Measurements from ENCODE around the gene SIPA1L3.
"Not testable (repeated sequence)": the region's sequence is repeated elsewhere in the genome, so short reads cannot be mapped to it uniquely, and the experiment has no call there.

SIPA1L3 gene

DNA sequence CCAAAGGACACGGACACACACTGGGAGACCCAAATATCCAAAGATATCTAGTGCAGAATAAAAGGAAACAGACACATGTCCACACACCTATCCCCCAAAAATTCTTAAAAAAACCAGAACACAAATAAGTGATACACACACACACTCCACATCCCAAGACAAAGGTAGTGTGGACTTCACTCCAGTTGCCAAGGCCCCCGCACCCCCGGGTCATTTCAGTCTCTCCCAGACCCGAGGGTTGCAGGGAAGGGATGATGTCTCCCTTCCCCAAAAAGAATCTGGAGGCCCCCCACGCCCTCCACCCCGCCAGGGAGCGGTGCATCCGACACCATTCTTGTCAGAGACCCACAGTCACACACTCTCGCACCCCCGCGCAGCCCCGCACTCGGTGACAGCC, 316.6 kb downstream of the SIPA1L3 start:
- no peak for DNase-seq

DNA sequence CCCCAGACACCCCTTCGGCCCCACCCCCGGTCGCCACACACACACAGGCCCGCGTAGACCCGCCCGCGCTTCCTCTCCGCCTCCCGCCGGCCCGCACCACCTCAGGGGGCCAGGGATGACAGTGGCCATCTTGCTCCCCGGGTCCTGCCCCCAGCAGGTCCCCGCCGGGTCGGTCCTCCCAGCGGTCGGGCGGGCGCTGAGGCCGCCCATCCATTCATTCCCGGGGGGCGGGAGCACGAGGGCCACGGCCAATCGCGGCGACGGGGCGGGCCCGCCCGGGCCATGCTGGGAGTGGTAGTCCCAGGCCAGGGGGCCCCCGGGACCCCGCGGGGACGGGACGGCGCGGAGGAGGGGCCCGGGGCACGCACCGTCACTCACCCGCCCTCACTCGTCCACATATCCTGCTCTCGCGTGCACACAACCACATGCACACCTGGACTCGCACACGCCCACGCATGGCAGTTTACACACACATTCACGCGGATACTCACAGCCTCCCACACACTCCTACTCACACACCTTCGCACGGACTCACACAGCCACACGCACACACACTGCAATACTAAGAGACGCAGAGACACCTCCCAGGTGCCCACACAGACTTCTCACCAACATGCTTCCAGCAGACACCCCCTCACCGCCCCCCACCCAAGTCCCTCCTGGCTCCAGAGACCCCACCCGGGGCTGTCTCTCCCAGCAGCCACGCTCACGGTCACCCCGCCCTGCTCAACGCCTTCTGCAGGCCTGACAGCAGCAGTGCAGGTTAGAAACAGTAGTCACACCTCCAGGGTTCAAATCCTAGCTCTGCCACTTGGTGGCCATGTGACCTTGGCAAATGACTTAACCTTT, 317.2 kb downstream of the SIPA1L3 start, which contains the start of gene DPF1:
Gene DPF1 (minus strand): TSS at position 209 of the 849 bp plus-strand sequence. CDS start 80 bp downstream, at position 129.
- peak; percentile 86 for DNase-seq

- not testable (repeated sequence) for DNase-seq
Observed at GRCh38 chr19:38224863-38225218, 317.8 kb downstream of the SIPA1L3 start.

DNA sequence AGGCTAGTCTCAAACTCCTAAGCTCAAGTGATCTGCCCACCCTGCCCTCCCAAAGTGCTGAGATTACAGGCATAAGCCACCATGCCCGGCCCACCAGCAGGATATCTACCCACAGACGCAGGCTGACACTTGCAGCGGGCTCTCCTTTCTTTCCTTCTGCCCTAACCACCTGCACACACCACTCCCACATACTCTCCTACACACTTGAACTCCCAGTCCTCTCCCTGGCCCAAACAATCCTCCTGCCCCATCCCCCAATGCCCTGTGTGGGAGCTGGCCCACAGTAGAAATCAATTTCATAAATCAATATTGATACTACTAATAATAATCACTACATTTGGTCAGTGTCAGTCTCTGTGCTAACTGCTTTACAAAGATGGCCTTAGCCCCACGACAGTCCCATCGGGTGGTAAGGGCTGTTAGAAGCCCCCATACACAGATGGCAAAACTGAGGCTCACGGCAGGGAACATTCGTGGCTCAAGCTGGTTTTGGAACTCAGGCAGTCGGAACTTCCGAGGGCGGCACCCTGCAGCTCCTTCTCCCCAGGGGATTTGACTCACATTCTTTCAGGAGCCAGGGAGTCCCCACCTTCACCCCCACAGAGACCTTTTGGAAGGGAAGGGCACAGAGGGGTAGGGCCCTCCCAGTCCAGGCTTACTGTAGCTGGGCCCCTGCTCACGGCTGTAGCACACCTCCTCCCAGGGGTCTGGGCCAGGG, 320.4 kb downstream of the SIPA1L3 start:
- DNase-seq = no peak

DNA sequence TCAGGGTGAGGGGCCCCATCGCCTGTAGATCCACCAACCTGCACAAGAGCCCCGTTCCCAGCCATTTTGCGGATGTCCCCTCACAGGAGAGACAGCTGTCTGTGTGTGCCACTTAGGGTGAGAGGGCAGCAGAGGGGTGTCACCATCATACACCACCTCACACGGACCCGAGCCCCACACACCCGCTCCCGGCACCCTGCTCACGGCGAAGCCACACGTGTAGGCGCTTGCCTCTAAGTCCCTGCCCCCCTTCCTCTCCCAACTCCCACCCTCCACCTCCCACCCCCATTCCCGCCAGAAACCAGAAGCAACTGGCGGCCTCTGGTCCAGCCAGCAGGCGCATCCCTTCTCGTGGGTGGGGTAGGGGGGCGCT, 321.0 kb downstream of the SIPA1L3 start:
- no peak for DNase-seq

DNA sequence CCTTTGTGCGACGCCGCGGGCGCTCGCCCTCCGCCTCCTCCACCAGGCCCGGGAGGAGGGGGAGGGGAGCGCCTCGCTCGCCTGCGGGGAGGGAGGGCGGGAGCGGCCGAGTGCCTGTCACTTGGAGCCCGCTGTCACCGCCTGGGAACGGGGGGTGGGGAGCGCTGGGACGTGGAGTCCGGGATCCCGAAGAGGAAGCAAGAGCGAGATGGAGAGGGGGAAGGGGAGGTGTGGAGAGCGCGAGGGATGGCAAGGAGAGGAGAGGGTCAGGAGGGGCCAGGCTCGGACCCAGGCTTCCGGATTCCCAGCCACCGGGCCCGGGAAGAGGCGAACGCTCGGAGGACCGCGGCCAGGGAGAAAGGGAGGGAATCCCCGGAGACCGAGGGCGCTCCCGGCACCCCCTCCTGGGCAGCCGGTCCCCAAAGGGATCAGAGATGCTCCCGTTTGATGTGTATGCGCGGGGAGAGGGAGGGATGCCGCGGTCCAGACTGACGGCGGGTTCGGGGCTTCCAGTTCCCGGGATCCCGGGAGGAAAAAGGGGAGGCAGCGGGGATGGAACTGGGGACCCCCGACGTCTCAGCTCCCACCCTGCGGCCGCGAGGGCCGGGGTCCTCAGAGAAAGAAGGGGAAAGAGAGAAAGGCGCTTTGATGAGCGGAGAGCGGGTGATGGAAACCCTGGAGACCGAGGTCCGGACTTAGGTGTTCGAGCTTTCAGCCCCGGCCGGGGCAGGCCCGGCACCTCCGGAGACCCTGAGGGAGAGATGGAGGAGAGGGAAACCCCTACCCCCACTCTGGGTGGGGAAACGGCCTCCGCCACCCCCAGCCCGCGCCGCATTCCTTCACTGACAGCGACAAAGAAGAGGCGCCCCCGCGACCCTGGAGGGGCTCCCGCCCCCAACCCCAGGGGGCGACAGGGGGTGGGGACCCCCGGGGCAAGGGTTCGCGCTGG, 321.8 kb downstream of the SIPA1L3 start:
- DNase-seq = no peak

- peak; percentile 78 for DNase-seq
Observed at GRCh38 chr19:38229585-38230073, 322.6 kb downstream of the SIPA1L3 start.

GRCh38 chr19:38230506-38231133, 323.6 kb downstream of the SIPA1L3 start:
- DNase-seq = not testable (repeated sequence)

- DNase-seq = no peak
Observed at GRCh38 chr19:38231918-38232317, 324.9 kb downstream of the SIPA1L3 start.

GRCh38 chr19:38233740-38234251, 326.8 kb downstream of the SIPA1L3 start:
- DNase-seq = peak; percentile 79

GRCh38 chr19:38234615-38235014, 327.6 kb downstream of the SIPA1L3 start:
- no peak for DNase-seq

GRCh38 chr19:38239816-38240215, 332.8 kb downstream of the SIPA1L3 start:
- DNase-seq = peak; percentile 13

DNA sequence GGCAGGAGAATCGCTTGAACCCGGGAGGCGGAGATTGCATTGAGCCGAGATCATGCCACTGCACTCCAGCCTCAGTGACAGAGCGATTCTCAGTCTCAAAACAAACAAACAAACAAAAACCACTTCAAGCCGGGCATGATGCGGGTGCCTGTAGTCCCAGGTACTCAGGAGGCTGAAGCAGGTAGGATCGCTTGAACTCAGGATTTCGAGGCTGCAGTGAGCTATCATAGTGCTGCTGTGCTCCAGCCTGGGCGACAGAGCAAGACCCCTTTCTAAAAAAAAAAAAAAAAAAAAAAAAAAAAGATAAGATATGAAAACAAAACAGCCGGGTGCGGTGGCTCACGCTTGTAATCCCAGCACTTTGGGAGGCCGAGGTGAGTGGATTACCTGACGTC, 336.3 kb downstream of the SIPA1L3 start:
- peak; percentile 10 for DNase-seq

GRCh38 chr19:38245826-38246498, 339.0 kb downstream of the SIPA1L3 start:
- peak; percentile 41 for DNase-seq

DNA sequence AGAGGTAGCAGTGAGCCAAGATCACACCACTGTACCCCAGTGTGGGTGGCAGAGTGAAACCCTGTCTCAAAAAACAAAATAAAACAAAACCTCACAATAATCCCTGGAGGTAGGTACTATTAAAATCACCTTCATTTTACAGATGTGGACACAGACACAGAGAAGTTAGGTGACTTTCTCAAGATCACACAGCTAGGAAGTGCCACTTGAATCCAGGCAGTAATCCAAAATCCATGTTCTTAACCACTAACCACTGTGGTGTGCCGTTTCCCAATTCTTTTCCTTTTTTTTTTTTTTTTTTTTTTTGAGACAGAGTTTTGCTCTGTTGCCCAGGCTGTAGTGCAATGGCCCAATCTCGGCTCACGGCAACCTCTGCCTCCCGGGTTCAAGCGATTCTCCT, 340.1 kb downstream of the SIPA1L3 start:
- DNase-seq = no peak

DNA sequence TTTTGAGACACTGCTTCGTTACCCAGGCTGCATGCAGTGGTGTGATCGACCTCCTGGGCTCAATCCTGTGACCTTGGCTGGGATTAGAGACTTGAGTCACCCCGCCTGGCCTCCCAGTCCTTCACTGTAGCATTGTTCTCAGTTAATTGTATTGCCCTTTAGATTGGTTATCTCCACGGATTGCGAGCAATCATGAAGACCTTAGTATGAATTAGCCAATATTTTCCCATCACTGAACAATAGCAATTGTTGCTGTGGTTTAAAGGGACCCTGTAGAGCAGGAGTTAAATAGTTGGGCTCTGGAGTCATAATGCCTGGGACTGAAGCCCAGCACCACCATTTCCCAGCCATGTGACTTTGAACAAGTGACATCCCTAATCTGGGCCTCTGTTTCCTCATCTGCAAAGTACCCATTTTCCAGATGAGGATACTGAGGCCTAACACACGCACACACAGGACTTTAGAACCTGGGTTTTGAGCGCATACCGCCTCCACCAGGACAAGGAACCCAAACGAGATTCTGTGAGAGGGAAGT, 340.8 kb downstream of the SIPA1L3 start:
- peak; percentile 13 for DNase-seq

DNA sequence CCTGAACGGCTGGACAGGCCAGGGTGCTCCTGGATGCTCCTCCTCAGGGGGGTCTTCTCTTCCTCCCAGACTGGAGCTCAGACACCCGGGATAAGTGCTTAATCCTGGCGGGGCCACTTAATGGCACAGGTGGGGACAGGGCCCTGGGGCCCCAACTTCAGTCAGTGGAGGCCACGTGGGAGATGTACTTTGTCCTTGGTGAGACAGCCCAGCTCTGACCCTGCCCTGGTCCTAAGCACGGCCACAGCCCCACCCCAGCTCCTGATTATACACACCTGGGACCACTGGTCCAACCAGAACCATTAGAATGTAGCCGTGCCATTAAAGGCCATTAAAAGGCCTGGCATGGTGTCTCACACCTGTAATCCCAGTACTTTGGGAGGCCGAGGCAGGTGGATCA, 341.4 kb downstream of the SIPA1L3 start:
- DNase-seq = no peak

DNA sequence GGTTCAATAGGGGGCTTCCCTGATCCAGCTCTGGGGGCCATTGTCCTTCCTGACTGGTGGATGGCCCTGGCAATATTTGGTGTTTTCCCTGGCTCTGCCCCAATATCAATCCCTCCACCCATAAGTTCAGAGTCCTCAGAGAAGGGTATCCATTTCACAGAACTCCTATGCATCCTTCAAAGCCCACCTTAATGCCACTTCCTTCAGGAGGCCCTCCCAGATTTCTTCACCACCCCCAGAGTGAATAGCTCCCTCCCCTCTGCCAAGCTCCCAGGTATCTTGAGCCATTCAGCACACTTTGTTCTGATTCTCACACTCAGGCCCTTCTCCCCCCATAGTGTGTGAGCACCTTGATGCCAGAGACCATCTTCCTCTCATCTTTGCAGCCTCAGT, 343.4 kb downstream of the SIPA1L3 start:
- DNase-seq = peak; percentile 17

DNA sequence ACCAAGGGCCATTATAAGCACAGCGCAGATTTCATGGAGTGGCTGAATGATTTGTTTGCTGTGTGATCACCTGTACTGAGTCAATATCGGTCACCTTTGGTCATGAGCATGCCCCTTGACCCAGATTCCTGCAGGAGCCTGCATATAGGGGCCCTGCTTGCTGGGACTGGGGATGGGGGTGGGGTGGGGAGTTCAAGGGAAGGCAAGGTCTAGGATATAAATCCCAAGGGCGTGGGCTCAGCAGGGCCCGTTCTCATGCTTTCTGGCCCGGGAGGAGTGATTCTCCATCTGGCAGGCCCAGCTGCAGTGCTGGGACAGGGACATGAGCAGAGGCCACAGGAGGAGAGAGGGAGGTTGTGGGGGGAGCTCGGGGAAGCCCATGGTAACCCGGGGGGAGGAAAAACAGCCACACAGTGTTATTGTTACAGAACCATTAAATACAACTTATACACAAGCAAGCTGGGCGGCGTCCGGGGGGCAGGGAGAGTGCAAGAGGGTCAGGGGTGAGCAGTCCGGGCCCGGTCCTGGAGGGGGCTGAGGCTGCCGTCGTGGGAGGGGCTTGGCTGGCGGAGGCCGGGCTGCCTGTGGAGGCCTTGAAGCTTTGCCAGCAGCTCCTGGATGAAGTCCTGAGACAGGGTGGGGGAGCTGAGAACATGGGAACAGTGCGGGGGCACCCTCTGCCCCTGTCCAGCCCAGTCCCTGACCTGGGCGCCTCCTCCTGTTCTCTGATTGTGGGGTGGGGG, 344.0 kb downstream of the SIPA1L3 start:
- DNase-seq = peak; percentile 85

DNA sequence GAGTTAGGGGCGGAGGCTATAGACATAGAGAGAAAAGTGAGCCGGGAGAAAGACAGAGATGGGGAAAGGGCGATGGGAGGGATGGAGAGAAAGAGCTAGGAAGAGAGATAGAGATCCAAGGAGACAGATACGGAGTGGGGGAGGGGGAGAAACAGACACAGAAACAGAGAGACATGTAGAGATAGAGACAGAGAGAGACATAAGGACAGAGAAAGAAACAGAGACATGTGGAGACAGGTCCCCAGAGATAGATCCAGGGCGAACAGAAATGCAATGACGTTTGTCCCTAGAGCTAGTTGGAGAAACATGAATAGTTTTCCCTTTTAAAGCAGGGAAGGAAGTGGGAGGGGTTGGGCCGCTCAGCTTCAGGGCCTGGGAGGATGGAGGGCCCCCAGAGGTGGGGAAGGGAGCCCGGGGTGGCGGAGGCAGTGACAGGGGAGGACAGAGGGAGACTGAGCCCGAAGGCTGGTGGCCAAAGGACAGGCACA, 344.6 kb downstream of the SIPA1L3 start:
- peak; percentile 62 for DNase-seq

Data from femur (tissue), 1 donor.